Ovary (tissue), 3 donors: ENCODE data around the gene MC1R.

ENCODE experiments used
- EP300 ChIP-seq: sonication (generic); formaldehyde crosslinking; IDR thresholded peaks from one replicate; pipeline ENCODE4 v1.6.1; 2017; ENCODE audit warnings: antibody characterized with exemption
- POLR2A ChIP-seq: fragments of 450-650 bp; IDR thresholded peaks from one replicate; pipeline ENCODE4 v1.6.1; 2017; ENCODE audit warnings: antibody characterized with exemption, mild to moderate bottlenecking, moderate library complexity
- TF ChIP-seq, protein P1 (sequence below), 3 donors: fragments of 450-650 bp in 2 of 3; fragments of 200-600 bp in 1 of 3; IDR thresholded peaks; one replicate each; pipeline versions ENCODE4 v1.5.1 to v1.8.0; 2016 to 2022; ENCODE audit warnings: antibody characterized with exemption in 3 of 3, mild to moderate bottlenecking in 1 of 3
- donor health status: DM: no; HTN: no; CAD: no.

- TF ChIP-seq, protein P1, sequence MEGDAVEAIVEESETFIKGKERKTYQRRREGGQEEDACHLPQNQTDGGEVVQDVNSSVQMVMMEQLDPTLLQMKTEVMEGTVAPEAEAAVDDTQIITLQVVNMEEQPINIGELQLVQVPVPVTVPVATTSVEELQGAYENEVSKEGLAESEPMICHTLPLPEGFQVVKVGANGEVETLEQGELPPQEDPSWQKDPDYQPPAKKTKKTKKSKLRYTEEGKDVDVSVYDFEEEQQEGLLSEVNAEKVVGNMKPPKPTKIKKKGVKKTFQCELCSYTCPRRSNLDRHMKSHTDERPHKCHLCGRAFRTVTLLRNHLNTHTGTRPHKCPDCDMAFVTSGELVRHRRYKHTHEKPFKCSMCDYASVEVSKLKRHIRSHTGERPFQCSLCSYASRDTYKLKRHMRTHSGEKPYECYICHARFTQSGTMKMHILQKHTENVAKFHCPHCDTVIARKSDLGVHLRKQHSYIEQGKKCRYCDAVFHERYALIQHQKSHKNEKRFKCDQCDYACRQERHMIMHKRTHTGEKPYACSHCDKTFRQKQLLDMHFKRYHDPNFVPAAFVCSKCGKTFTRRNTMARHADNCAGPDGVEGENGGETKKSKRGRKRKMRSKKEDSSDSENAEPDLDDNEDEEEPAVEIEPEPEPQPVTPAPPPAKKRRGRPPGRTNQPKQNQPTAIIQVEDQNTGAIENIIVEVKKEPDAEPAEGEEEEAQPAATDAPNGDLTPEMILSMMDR (IDR thresholded peaks at IDR 0.05): no peak
- no peak for TF ChIP-seq POLR2A
- no peak for TF ChIP-seq EP300
Observed at GRCh38 chr16:89912627-89913026, 6.0 kb upstream of the MC1R start.
